DND-41 (cell line): ENCODE data around the gene SMC1A.

Source experiments
- EZH2 ChIP-seq: IDR thresholded peaks from 3 replicates; pipeline ENCODE4 v1.6.1; 2012; ENCODE audit warnings: borderline replicate concordance, low read depth, mild to moderate bottlenecking, moderate library complexity, low read length, inconsistent platforms; ENCODE audit not compliant: severe bottlenecking
- TF ChIP-seq, protein P1 (sequence below): IDR thresholded peaks from 2 replicates; pipeline ENCODE4 v1.5.1; 2012; ENCODE audit warnings: borderline replicate concordance, low read length, moderate library complexity, mild to moderate bottlenecking; ENCODE audit not compliant: poor library complexity, severe bottlenecking; ENCODE audit errors: extremely low read depth

DNA sequence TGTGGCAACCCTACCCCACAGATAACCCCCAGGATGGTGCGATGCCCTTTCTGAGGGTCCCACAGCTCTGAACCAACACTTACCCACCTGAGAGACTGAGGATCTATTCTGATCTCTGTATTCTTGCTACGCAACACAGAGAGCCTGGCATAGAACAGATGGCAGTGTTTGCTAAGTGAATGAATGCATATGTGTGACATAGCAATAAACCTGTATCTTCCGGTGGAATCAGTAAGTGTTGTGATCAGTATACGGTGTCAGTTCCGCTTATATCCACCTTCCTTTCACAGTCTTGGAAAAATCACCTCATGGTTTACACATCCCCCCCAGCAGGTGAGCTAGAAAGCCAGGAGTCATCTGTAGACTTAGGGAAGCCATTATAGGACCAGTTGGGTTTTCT is 17.6 kb upstream of the SMC1A start:
- TF ChIP-seq, protein P1, sequence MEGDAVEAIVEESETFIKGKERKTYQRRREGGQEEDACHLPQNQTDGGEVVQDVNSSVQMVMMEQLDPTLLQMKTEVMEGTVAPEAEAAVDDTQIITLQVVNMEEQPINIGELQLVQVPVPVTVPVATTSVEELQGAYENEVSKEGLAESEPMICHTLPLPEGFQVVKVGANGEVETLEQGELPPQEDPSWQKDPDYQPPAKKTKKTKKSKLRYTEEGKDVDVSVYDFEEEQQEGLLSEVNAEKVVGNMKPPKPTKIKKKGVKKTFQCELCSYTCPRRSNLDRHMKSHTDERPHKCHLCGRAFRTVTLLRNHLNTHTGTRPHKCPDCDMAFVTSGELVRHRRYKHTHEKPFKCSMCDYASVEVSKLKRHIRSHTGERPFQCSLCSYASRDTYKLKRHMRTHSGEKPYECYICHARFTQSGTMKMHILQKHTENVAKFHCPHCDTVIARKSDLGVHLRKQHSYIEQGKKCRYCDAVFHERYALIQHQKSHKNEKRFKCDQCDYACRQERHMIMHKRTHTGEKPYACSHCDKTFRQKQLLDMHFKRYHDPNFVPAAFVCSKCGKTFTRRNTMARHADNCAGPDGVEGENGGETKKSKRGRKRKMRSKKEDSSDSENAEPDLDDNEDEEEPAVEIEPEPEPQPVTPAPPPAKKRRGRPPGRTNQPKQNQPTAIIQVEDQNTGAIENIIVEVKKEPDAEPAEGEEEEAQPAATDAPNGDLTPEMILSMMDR = no peak
- no peak for TF ChIP-seq EZH2
